Esophagus squamous epithelium (tissue), 5 donors: ENCODE results near the gene MMGT1. TPM values are rescaled to one million over a fixed set of nuclear protein-coding genes. Genes with fewer than 3 reads are reported as not detected.

Experiments used
- DNase-seq: peaks from one replicate; lab custom pipeline; 2025; lab: John Stamatoyannopoulos, UW
- H3K27ac ChIP-seq, 4 donors: fragments of 200-600 bp; sonication (generic); one replicate each; pipeline ENCODE4 v1.5.1; 2016 to 2019; ENCODE audit warnings: mild to moderate bottlenecking in 1 of 4
- H3K27me3 ChIP-seq, 4 donors: fragments of 200-600 bp; sonication (generic); 1 replicate in 3 of 4; 2 replicates in 1 of 4; pipeline versions ENCODE4 v1.5.1 to v1.6.0; 2017 to 2021; ENCODE audit warnings: antibody characterized with exemption in 1 of 4
- H3K36me3 ChIP-seq, 3 donors: fragments of 200-600 bp; sonication (generic); one replicate each; pipeline ENCODE4 v1.5.1; 2016 to 2019
- H3K4me1 ChIP-seq, 3 donors: fragments of 200-600 bp; sonication (generic); one replicate each; pipeline ENCODE4 v1.5.1; 2017 to 2019
- H3K4me3 ChIP-seq, 4 donors: fragments of 200-600 bp; sonication (generic); 1 replicate in 3 of 4; 2 replicates in 1 of 4; pipeline ENCODE4 v1.5.1; 2016 to 2019; ENCODE audit warnings: mild to moderate bottlenecking in 2 of 4, moderate library complexity in 1 of 4
- H3K9me3 ChIP-seq, 3 donors: fragments of 200-600 bp; sonication (generic); one replicate each; pipeline ENCODE4 v1.5.1; 2016 to 2019
- POLR2A ChIP-seq, 4 donors: fragments of 450-650 bp; IDR thresholded peaks; one replicate each; pipeline ENCODE4 v1.6.1; 2017; ENCODE audit warnings: antibody characterized with exemption in 4 of 4, mild to moderate bottlenecking in 4 of 4, moderate library complexity in 3 of 4
- WGBS, 2 donors: methylation state at CpG; one replicate each; pipeline ENCODE4 v1.1.5; 2018; 5-methylcytosine and 5-hydroxymethylcytosine counted together
- intact Hi-C: fragments of 100-400 bp; cut with DNase I; formaldehyde crosslinking; loops from one replicate; pipeline ENCODE4 v1.15.0; 2022
- total RNA-seq, 4 donors: library from RNA; depleted of rRNA; stranded (reverse); fragments of >200 nt; gene quantifications; one replicate each; pipeline ENCODE4 v1.1.0, GENCODE V29; 2016
- TF ChIP-seq, protein P1 (sequence below), 6 experiments: fragments of 450-650 bp in 4 of 6; fragments of 200-600 bp in 2 of 6; sonication (generic) in 2 of 6; IDR thresholded peaks; one replicate each; pipeline ENCODE4 v1.5.1; 2016 to 2019; ENCODE audit warnings: antibody characterized with exemption in 6 of 6, mild to moderate bottlenecking in 4 of 6, moderate library complexity in 4 of 6
- donor health status: DM: yes; HTN: yes; CAD: no.

Gene MMGT1
- total RNA-seq, 4 donors from 2014 or later, result 10.6 to 24.0 (median 18.2) TPM

DNA sequence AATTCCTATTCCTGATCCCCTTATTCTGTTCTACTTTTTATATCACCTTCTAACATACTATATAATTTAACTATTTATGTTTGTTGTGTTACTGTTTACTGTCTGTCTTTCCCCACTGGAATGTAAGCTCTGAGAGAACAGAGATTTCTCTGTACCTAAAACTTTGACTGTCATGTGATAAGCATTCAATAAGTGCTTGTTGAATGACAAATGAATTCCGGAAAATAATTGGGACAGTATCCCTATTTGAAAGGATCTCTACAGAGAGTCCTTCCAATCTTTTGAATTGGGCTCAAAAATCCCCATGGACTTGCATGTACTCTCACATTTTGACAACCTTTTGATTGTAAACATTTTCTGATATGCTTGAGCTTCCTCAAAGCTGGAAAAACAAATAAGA lies 1.6 kb upstream of the MMGT1 start:
- DNase-seq, result no peak
- H3K36me3 ChIP-seq, result no peaks in the 10 kb centered on the region
- TF ChIP-seq, protein P1, sequence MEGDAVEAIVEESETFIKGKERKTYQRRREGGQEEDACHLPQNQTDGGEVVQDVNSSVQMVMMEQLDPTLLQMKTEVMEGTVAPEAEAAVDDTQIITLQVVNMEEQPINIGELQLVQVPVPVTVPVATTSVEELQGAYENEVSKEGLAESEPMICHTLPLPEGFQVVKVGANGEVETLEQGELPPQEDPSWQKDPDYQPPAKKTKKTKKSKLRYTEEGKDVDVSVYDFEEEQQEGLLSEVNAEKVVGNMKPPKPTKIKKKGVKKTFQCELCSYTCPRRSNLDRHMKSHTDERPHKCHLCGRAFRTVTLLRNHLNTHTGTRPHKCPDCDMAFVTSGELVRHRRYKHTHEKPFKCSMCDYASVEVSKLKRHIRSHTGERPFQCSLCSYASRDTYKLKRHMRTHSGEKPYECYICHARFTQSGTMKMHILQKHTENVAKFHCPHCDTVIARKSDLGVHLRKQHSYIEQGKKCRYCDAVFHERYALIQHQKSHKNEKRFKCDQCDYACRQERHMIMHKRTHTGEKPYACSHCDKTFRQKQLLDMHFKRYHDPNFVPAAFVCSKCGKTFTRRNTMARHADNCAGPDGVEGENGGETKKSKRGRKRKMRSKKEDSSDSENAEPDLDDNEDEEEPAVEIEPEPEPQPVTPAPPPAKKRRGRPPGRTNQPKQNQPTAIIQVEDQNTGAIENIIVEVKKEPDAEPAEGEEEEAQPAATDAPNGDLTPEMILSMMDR (IDR thresholded peaks at IDR 0.05), result no peak
- no peak for TF ChIP-seq POLR2A (IDR thresholded peaks at IDR 0.05)
- no peaks in the 10 kb centered on the region for H3K9me3 ChIP-seq
- H3K4me1 ChIP-seq, result peaks cover 0 to 25% (median 0%) of the 10 kb centered on the region in 3 donors
- intact Hi-C loops, result no loop called here
- no peaks in the 10 kb centered on the region for H3K27me3 ChIP-seq
- WGBS, 2 donors, result 93% methylated on average over 1 of the region's 1 CpG; no CpG with 5 or more reads in 1 of the 2 donors
- H3K27ac ChIP-seq, result no peak overlapping the region
- no peak overlapping the region for H3K4me3 ChIP-seq

DNA sequence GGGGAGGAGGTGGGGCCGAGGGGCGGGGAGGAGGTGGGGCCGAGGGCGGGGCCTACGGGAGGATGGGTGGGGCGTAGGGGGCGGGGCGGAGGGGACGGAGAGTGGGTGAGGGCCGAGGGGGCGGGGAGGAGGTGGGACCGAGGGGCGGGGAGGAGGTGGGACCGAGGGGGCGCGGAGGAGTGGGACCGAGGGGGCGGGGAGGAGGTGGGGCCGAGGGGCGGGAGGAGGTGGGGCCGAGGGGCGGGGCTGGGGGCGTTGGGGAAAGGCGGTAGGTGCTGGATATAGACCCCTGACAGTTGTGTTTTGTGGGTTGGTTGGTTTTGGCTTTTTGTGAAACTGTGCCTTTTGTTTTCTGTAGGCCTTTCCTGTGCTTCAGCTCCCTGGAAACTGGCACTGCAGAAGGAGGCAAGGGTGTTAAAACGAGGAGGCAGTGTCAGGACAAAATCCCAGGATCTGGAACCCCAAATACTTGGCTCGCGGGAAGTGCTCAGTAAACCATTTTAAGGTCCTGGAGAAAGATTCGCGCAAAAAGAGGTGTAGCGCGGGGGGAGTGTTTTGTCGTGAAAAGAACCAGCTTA lies 580 bp upstream of the MMGT1 start:
- no peaks in the 10 kb centered on the region for H3K9me3 ChIP-seq
- intact Hi-C loops, result no loop called here
- H3K27ac ChIP-seq, result peak overlapping the region; percentile 30 to 96 (median 77)
- peaks cover 0 to 25% (median 0%) of the 10 kb centered on the region in 3 donors for H3K4me1 ChIP-seq
- DNase-seq, result peak; percentile 43
- TF ChIP-seq, protein P1 (IDR thresholded peaks at IDR 0.05), result no peak
- TF ChIP-seq POLR2A (IDR thresholded peaks at IDR 0.05), result no peak
- H3K4me3 ChIP-seq, result peak overlapping the region; percentile 13 to 74 (median 48)
- WGBS, 2 donors, result 0 to 37% methylated on average over 8 to 9 of the region's 32 CpGs
- no peaks in the 10 kb centered on the region for H3K27me3 ChIP-seq
- no peaks in the 10 kb centered on the region for H3K36me3 ChIP-seq

DNA sequence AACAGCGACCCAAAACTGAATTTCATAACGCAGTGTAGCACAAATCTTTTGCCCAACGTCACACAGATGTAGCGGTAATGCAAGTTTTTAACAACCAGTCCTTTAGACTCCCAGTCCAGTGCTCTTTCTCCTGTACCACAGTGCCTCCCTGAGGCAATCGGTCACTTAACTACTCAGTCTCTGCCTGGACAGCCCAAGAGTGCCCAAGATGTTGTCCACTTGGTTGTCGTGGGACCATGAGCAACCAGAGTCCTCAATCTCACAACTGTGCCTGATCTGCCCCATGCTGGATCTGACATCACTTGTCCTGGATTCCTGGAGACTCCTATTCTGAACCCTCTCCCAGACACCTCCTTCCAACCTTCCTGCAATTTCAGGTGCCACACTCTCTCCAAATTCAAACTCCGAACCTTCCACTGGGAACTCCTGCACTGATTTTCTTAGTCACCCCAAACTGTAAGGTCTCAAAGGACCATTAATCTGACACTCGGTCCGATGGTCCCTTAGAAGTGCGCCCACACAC lies 702 bp downstream of the MMGT1 start:
- H3K36me3 ChIP-seq, result no peaks in the 10 kb centered on the region
- WGBS, 2 donors, result 3 to 38% methylated on average over 7 of the region's 10 CpGs
- peak overlapping the region; percentile 90 to 96 (median 94) for H3K27ac ChIP-seq
- peak overlapping the region; percentile 62 to 79 (median 76) for H3K4me3 ChIP-seq
- no peaks in the 10 kb centered on the region for H3K27me3 ChIP-seq
- no peak for DNase-seq
- intact Hi-C loops, result no loop called here
- peaks cover 0 to 25% (median 0%) of the 10 kb centered on the region in 3 donors for H3K4me1 ChIP-seq
- TF ChIP-seq, protein P1 (IDR thresholded peaks at IDR 0.05), result no peak
- TF ChIP-seq POLR2A (IDR thresholded peaks at IDR 0.05), result no peak
- H3K9me3 ChIP-seq, result no peaks in the 10 kb centered on the region

DNA sequence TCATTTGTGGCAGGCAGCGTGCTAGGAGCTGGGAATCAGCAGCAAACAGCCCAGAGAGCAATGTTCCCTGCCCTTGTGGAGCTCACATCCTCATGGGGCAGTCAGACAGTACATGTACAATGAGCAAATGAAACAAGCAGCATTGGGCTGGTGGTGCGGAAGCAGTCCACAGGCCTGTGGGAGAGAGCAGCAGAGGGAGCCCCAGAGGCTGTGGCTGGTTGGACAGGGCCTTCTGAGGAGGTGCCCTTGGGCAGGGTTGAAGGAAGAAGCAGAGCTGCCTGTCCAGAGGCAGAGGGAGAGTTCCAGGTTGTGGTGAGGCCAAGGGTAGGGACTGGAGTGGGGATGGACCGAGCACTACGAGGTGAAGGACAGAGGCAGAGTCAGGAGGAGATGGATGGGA lies 22.5 kb downstream of the MMGT1 start:
- Histone ChIP-seq H3K4me1 (no peaks in the 10 kb centered on the region), H3K4me3 (no peak overlapping the region), H3K27me3 (no peaks in the 10 kb centered on the region), H3K9me3 (no peaks in the 10 kb centered on the region), H3K27ac (no peak overlapping the region), H3K36me3 (no peaks in the 10 kb centered on the region)
- intact Hi-C loops, result no loop called here
- TF ChIP-seq POLR2A (IDR thresholded peaks at IDR 0.05), result no peak
- TF ChIP-seq, protein P1 (IDR thresholded peaks at IDR 0.05), result no peak
- 58 to 81% methylated on average over 2 to 4 of the region's 4 CpGs for WGBS, 2 donors
- no peak for DNase-seq

DNA sequence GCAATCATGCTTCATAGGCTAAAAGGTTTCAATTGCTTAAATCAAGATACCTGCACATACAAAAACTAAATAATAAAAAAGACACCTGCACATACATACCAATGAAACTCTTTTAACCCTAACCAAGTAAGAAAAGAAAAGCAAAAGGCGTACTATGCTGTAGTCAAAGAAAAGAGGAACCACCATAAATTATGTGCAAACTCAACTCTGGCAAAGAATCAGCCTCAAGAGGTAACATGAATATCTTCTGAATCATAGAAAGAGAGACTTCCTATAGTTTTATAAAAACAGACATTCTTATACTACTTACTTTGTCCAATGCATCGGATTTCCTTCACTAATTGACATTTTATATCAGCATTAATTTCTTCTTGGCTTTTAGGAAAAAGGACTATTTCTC lies 29.3 kb downstream of the MMGT1 start:
- DNase-seq, result no peak
- intact Hi-C loops, result no loop called here
- WGBS, 2 donors, result 60 to 90% methylated on average over 2 of the region's 2 CpGs

More for the DNA sequence above, 29.3 kb downstream of the MMGT1 start:
- H3K27me3 ChIP-seq, result no peaks in the 10 kb centered on the region
- TF ChIP-seq, protein P1 (IDR thresholded peaks at IDR 0.05), result no peak
- TF ChIP-seq POLR2A (IDR thresholded peaks at IDR 0.05), result no peak
- no peak overlapping the region for H3K27ac ChIP-seq
- H3K9me3 ChIP-seq, result peaks cover 0 to 6% (median 0%) of the 10 kb centered on the region in 3 donors
- H3K36me3 ChIP-seq, result no peaks in the 10 kb centered on the region
- H3K4me1 ChIP-seq, result no peaks in the 10 kb centered on the region
- H3K4me3 ChIP-seq, result no peak overlapping the region
